ENCODE data around the gene CDC34. TPM values are rescaled to one million over a fixed set of nuclear protein-coding genes. Genes with fewer than 3 reads are reported as not detected.

The CDC34 gene
- total and polyA plus RNA-seq, 9 of the 15 experiments (the other 6 are each of a cell fraction or from before 2014, with no cell fraction given), result 0.80 to 203 (median 65.5) TPM

DNA sequence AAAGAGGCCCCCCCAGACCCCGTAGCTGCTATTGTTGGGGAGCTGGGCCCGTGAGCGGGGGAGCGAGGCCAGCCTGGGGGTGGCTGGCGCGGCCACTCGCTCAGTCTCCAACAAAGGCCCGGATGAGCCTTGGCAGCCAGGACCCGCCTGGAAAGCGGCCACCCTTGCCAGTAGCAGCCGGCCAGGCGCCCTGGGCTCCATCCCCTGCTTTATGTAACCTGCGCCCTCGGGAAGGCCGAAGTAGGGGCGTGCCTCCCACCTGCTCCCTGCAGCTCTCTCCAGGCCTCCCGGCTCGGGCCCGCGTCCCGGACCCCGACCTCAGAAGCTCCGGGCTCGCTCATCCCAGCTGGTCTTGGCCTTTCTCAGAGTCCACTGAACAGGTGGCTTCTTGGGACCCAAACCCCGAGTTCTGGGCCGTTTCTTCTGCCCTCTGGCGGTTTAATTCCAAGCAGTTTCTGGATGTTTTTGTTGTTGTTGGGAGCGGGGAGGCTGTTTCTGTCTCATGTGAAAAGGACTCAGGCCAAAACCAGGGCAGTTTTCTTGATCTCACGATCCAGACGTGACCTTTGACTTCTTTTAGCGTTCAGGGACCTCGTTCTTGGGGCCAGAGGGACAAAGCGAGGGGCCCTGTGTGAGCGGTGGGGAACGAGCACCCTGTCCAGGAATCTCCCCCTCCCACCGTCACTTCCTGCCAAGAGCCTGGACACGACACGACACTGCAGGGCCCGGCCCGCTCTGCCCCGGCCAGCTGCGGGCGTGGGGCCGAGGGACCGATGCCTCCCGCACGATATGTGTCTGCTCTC is 1.2 kb downstream of the CDC34 start (continued):
- TF ChIP-seq PHF8 (IDR thresholded peaks at IDR 0.05; ENCODE audit: borderline replicate concordance, low read length) (peak; percentile 7; the same call in 1 of the 2 replicates), HDAC1 (IDR thresholded peaks at IDR 0.05) (peak in 1 of 2 experiments; percentile 52; a peak in 1 of 4 replicates), SRSF1 (IDR thresholded peaks at IDR 0.05; ENCODE audit: low read depth, low read length) (no peak), ATF7 (IDR thresholded peaks at IDR 0.05) (0 out of 2 replicates have a peak, but pooled peaks have one; percentile 12), ZSCAN29 (IDR thresholded peaks at IDR 0.05) (0 out of 2 replicates have a peak, but pooled peaks have one; percentile 43), ASH1L (IDR thresholded peaks at IDR 0.05; ENCODE audit: borderline replicate concordance, low read depth, partially characterized antibody) (no peak), PTBP1 (IDR thresholded peaks at IDR 0.05; ENCODE audit: low read depth, low read length) (no peak), BACH1 (tag; IDR thresholded peaks at IDR 0.05) (no peak), GABPA (tag; conservative IDR thresholded peaks at IDR 0.05; ENCODE audit: low read depth) (peak; percentile 79), NCOR1 (IDR thresholded peaks at IDR 0.05) (peak; percentile 56)
- TF ChIP-seq, protein P1, sequence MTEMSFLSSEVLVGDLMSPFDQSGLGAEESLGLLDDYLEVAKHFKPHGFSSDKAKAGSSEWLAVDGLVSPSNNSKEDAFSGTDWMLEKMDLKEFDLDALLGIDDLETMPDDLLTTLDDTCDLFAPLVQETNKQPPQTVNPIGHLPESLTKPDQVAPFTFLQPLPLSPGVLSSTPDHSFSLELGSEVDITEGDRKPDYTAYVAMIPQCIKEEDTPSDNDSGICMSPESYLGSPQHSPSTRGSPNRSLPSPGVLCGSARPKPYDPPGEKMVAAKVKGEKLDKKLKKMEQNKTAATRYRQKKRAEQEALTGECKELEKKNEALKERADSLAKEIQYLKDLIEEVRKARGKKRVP (CRISPR knock-in tag; IDR thresholded peaks at IDR 0.05), result no peak
- TF ChIP-seq, protein P2, sequence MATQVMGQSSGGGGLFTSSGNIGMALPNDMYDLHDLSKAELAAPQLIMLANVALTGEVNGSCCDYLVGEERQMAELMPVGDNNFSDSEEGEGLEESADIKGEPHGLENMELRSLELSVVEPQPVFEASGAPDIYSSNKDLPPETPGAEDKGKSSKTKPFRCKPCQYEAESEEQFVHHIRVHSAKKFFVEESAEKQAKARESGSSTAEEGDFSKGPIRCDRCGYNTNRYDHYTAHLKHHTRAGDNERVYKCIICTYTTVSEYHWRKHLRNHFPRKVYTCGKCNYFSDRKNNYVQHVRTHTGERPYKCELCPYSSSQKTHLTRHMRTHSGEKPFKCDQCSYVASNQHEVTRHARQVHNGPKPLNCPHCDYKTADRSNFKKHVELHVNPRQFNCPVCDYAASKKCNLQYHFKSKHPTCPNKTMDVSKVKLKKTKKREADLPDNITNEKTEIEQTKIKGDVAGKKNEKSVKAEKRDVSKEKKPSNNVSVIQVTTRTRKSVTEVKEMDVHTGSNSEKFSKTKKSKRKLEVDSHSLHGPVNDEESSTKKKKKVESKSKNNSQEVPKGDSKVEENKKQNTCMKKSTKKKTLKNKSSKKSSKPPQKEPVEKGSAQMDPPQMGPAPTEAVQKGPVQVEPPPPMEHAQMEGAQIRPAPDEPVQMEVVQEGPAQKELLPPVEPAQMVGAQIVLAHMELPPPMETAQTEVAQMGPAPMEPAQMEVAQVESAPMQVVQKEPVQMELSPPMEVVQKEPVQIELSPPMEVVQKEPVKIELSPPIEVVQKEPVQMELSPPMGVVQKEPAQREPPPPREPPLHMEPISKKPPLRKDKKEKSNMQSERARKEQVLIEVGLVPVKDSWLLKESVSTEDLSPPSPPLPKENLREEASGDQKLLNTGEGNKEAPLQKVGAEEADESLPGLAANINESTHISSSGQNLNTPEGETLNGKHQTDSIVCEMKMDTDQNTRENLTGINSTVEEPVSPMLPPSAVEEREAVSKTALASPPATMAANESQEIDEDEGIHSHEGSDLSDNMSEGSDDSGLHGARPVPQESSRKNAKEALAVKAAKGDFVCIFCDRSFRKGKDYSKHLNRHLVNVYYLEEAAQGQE (IDR thresholded peaks at IDR 0.05; ENCODE audit: borderline replicate concordance), result peak; percentile 57; the same call in 1 of the 2 replicates
- TF ChIP-seq, protein P2 (CRISPR knock-in tag; IDR thresholded peaks at IDR 0.05; ENCODE audit: low read depth), result no peak
- TF ChIP-seq, protein P3, sequence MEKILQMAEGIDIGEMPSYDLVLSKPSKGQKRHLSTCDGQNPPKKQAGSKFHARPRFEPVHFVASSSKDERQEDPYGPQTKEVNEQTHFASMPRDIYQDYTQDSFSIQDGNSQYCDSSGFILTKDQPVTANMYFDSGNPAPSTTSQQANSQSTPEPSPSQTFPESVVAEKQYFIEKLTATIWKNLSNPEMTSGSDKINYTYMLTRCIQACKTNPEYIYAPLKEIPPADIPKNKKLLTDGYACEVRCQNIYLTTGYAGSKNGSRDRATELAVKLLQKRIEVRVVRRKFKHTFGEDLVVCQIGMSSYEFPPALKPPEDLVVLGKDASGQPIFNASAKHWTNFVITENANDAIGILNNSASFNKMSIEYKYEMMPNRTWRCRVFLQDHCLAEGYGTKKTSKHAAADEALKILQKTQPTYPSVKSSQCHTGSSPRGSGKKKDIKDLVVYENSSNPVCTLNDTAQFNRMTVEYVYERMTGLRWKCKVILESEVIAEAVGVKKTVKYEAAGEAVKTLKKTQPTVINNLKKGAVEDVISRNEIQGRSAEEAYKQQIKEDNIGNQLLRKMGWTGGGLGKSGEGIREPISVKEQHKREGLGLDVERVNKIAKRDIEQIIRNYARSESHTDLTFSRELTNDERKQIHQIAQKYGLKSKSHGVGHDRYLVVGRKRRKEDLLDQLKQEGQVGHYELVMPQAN (IDR thresholded peaks at IDR 0.05; ENCODE audit: borderline replicate concordance), result peak; percentile 38; the same call in 1 of the 2 replicates
- TF ChIP-seq, protein P4, sequence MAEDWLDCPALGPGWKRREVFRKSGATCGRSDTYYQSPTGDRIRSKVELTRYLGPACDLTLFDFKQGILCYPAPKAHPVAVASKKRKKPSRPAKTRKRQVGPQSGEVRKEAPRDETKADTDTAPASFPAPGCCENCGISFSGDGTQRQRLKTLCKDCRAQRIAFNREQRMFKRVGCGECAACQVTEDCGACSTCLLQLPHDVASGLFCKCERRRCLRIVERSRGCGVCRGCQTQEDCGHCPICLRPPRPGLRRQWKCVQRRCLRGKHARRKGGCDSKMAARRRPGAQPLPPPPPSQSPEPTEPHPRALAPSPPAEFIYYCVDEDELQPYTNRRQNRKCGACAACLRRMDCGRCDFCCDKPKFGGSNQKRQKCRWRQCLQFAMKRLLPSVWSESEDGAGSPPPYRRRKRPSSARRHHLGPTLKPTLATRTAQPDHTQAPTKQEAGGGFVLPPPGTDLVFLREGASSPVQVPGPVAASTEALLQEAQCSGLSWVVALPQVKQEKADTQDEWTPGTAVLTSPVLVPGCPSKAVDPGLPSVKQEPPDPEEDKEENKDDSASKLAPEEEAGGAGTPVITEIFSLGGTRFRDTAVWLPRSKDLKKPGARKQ (CRISPR knock-in tag; IDR thresholded peaks at IDR 0.05), result no peak

All from K562 (cell line).